ENCODE data around the gene CABS1. TPM values are rescaled to one million over a fixed set of nuclear protein-coding genes. Genes with fewer than 3 reads are reported as not detected.
A peak's percentile ranks its signal among the peaks of the same experiment; 100 is the strongest.

Gene CABS1
- total and polyA plus RNA-seq, 2 of the 13 experiments (the other 11 are each of a cell fraction or from before 2014, with no cell fraction given) = not detected

- no peak for FAIRE-seq
- in situ Hi-C loops (cut with HindIII; ENCODE audit: extremely low pct_ligation_motif_present, low pct_unique_long_range_greater_than_20kb) = no loop called here
These were observed 35.1 kb upstream of the CABS1 start for GRCh38 chr4:70299643-70300042.

GRCh38 chr4:70300215-70300614 is 34.6 kb upstream of the CABS1 start:
- Histone ChIP-seq H2AFZ (ENCODE audit: low read length) (no peak overlapping the region), H3K27me3 (ENCODE audit: control insufficient read depth in 1 of 2, insufficient read depth in 2 of 2, low read length in 2 of 2) (no peaks in the 10 kb centered on the region), H3K4me1 (ENCODE audit: insufficient read depth, low read length) (no peaks in the 10 kb centered on the region), H3K9ac (ENCODE audit: insufficient read depth, low read depth, low read length) (no peak overlapping the region), H3K36me3 (replicated peaks in 1 of 2; ENCODE audit: control insufficient read depth in 1 of 2, insufficient read depth in 2 of 2, low read length in 2 of 2) (no peaks in the 10 kb centered on the region), H3K4me2 (ENCODE audit: low read depth, low read length) (no peak overlapping the region), H3K9me3 (ENCODE audit: low read length) (no peaks in the 10 kb centered on the region), H3K27ac (ENCODE audit: extremely low read length, insufficient read depth, low read length) (no peak overlapping the region), H4K20me1 (ENCODE audit: insufficient read depth, low read length) (no peaks in the 10 kb centered on the region), H3K79me2 (ENCODE audit: insufficient read depth, low read length) (no peaks in the 10 kb centered on the region), H3K4me3 (replicated peaks in 1 of 3; ENCODE audit: insufficient read depth in 1 of 3, low read depth in 2 of 3, low read length in 3 of 3) (no peak overlapping the region)
- no peak for TF ChIP-seq ZUFSP (CRISPR knock-in tag; IDR thresholded peaks at IDR 0.05; ENCODE audit: borderline replicate concordance)
- no peak for TF ChIP-seq ZNF383 (CRISPR knock-in tag; IDR thresholded peaks at IDR 0.05; ENCODE audit: borderline replicate concordance)
- intact Hi-C loops (cut with micrococcal nuclease; ENCODE audit: unreplicated experiment) = no loop called here
- no TSS peak for BruUV-seq (replicated peaks)
- no peak for DNase-seq (ENCODE audit: low spot score)
- in situ Hi-C loops (cut with HindIII; ENCODE audit: extremely low pct_ligation_motif_present, low pct_unique_long_range_greater_than_20kb) = no loop called here
- ATAC-seq = no peak
- 66% methylated on average over 3 of the region's 4 CpGs for WGBS (ENCODE audit: low lambda C conversion rate)
- CTCF ChIA-PET (ENCODE audit: low intra/inter-chr PET ratio, low total read pairs) = no interaction called here
- FAIRE-seq = no peak
- POLR2A ChIA-PET = no interaction called here

More at GRCh38 chr4:70299643-70300042, 35.1 kb upstream of the CABS1 start:
- Histone ChIP-seq H3K27me3 (ENCODE audit: control insufficient read depth in 1 of 2, insufficient read depth in 2 of 2, low read length in 2 of 2) (no peaks in the 10 kb centered on the region), H3K4me3 (replicated peaks in 1 of 3; ENCODE audit: insufficient read depth in 1 of 3, low read depth in 2 of 3, low read length in 3 of 3) (no peak overlapping the region), H3K9me3 (ENCODE audit: low read length) (no peaks in the 10 kb centered on the region), H3K27ac (ENCODE audit: extremely low read length, insufficient read depth, low read length) (no peak overlapping the region), H3K79me2 (ENCODE audit: insufficient read depth, low read length) (no peaks in the 10 kb centered on the region), H3K4me1 (ENCODE audit: insufficient read depth, low read length) (no peaks in the 10 kb centered on the region), H3K9ac (ENCODE audit: insufficient read depth, low read depth, low read length) (no peak overlapping the region), H3K4me2 (ENCODE audit: low read depth, low read length) (no peak overlapping the region), H4K20me1 (ENCODE audit: insufficient read depth, low read length) (no peaks in the 10 kb centered on the region), H3K36me3 (replicated peaks in 1 of 2; ENCODE audit: control insufficient read depth in 1 of 2, insufficient read depth in 2 of 2, low read length in 2 of 2) (no peaks in the 10 kb centered on the region), H2AFZ (ENCODE audit: low read length) (no peak overlapping the region)
- BruUV-seq (replicated peaks) = no TSS peak
- intact Hi-C loops (cut with micrococcal nuclease; ENCODE audit: unreplicated experiment) = no loop called here
- DNase-seq (ENCODE audit: low spot score) (no peak), ATAC-seq (no peak)
- WGBS (ENCODE audit: low lambda C conversion rate) = no CpG with 5 or more reads among the region's 2 CpGs
- POLR2A ChIA-PET = no interaction called here
- TF ChIP-seq MAFF (IDR thresholded peaks at IDR 0.05; ENCODE audit: low read depth, low read length) = peak; percentile 95
- no peak for TF ChIP-seq MBD4 (IDR thresholded peaks at IDR 0.05; ENCODE audit: borderline replicate concordance, low read length)
- peak; percentile 94 to 96 for TF ChIP-seq MAFK (conservative IDR thresholded peaks at IDR 0.05 in 1 of 2, IDR thresholded peaks at IDR 0.05 in 1 of 2; ENCODE audit: low read length in 2 of 2)
- TF ChIP-seq ZNF382 (CRISPR knock-in tag; IDR thresholded peaks at IDR 0.05; ENCODE audit: borderline replicate concordance) = no peak
- CTCF ChIA-PET (ENCODE audit: low intra/inter-chr PET ratio, low total read pairs) = no interaction called here

All from HepG2 (cell line).